Astrocyte of the cerebellum (primary cell): Measurements from ENCODE around the gene RNF151.

Experiments
- DNase-seq: peaks from one replicate; pipeline ENCODE4 v3.0.0-alpha.2; 2011; ENCODE audit warnings: low read depth
- H3K4me3 ChIP-seq: 2 replicates; pipeline ENCODE4 v1.5.1; 2011; ENCODE audit warnings: mild to moderate bottlenecking, low read depth, low read length, moderate library complexity
- CTCF ChIP-seq: IDR thresholded peaks from 2 replicates; pipeline ENCODE4 v1.5.1; 2012; ENCODE audit warnings: low read length, low read depth, moderate library complexity, mild to moderate bottlenecking; ENCODE audit errors: missing control alignments
- in situ Hi-C: cut with HindIII; loops from 2 replicates; pipeline ENCODE4 v1.10.0; 2017; ENCODE audit warnings: low sequenced_read_pairs

The RNF151 gene

GRCh38 chr16:1991588-1991947 lies 24.9 kb downstream of the RNF151 start:
- no peak for TF ChIP-seq CTCF
- no peak for DNase-seq
- in situ Hi-C loops = no loop called here
- H3K4me3 ChIP-seq = peak overlapping the region; percentile 20

- peak; percentile 65 for DNase-seq
- no peak for TF ChIP-seq CTCF
- H3K4me3 ChIP-seq = peak overlapping the region; percentile 20
- in situ Hi-C loops = no loop called here
Measured at GRCh38 chr16:1991948-1992703, 25.5 kb downstream of the RNF151 start.

- peak overlapping the region; percentile 12 for H3K4me3 ChIP-seq
- TF ChIP-seq CTCF = no peak
- no peak for DNase-seq
- in situ Hi-C loops = no loop called here
Measured at GRCh38 chr16:1992704-1993317, 26.2 kb downstream of the RNF151 start.

- no peak overlapping the region for H3K4me3 ChIP-seq
- no peak for DNase-seq
- in situ Hi-C loops = no loop called here
- no peak for TF ChIP-seq CTCF
Measured at GRCh38 chr16:1993731-1994131, 27.1 kb downstream of the RNF151 start.

- no peak for DNase-seq
- in situ Hi-C loops = no loop called here
- TF ChIP-seq CTCF = no peak
- no peak overlapping the region for H3K4me3 ChIP-seq
Measured at GRCh38 chr16:1997494-1998359, 31.1 kb downstream of the RNF151 start.

GRCh38 chr16:1998360-1998835 lies 31.7 kb downstream of the RNF151 start:
- no peak for DNase-seq
- in situ Hi-C loops = no loop called here
- no peak for TF ChIP-seq CTCF
- no peak overlapping the region for H3K4me3 ChIP-seq
